ENCODE measurements around the gene RNASE3.
"Not testable (repeated sequence)": the region's sequence is repeated elsewhere in the genome, so short reads cannot be mapped to it uniquely, and the experiment has no call there.

The RNASE3 gene

GRCh38 chr14:20919038-20919756, 28.0 kb downstream of the RNASE3 start:
- H3K4me3 ChIP-seq (ENCODE audit: low read depth in 1 of 2, low read length in 2 of 2); H3K4me1 ChIP-seq (ENCODE audit: control insufficient read depth in 1 of 2, insufficient read depth in 2 of 2, low read length in 2 of 2); H3K27ac ChIP-seq (ENCODE audit: low read length); H3K36me3 ChIP-seq (ENCODE audit: control insufficient read depth in 1 of 2, insufficient read depth in 2 of 2, low read length in 2 of 2); H3K9me3 ChIP-seq (ENCODE audit: control insufficient read depth in 1 of 2, low read length in 2 of 2); H3K27me3 ChIP-seq (ENCODE audit: low read depth, low read length): not testable (repeated sequence)

DNA sequence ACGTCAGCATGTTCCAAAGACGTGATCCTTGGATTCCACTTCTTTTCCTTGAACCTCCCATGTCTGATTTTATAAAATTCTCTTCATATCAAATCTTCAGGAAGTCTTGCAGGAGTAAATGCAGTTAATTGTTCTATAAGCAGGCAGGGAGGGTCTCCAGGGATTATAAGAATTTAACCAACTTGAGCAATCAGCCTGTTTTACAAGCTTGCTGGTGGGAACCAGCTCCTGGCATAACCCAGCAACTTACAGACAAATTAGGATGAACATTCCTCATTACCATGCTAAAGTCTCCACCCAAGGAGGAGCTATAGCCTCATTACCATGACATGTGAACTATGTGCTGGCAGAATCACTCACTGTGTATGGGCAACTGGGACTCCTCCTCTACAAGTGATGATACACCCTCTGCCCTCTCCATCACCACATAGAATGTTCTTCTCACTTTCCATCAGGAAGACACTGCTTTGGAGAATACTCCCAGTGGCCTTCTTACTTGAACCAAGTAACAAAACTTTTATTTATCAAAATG, 32.6 kb downstream of the RNASE3 start:
- not testable (repeated sequence) for H3K4me3 ChIP-seq (ENCODE audit: low read depth in 1 of 2, low read length in 2 of 2); H3K27ac ChIP-seq (ENCODE audit: low read length); H3K36me3 ChIP-seq (ENCODE audit: control insufficient read depth in 1 of 2, insufficient read depth in 2 of 2, low read length in 2 of 2); H3K4me1 ChIP-seq (ENCODE audit: control insufficient read depth in 1 of 2, insufficient read depth in 2 of 2, low read length in 2 of 2); H3K27me3 ChIP-seq (ENCODE audit: low read depth, low read length); H3K9me3 ChIP-seq (ENCODE audit: control insufficient read depth in 1 of 2, low read length in 2 of 2)

- Histone ChIP-seq H3K4me1 (ENCODE audit: control insufficient read depth in 1 of 2, insufficient read depth in 2 of 2, low read length in 2 of 2) (no peaks in the 10 kb centered on the region), H3K36me3 (ENCODE audit: control insufficient read depth in 1 of 2, insufficient read depth in 2 of 2, low read length in 2 of 2) (no peaks in the 10 kb centered on the region), H3K4me3 (ENCODE audit: low read depth in 1 of 2, low read length in 2 of 2) (no peak overlapping the region)
These were observed 43.1 kb downstream of the RNASE3 start for GRCh38 chr14:20934148-20934762.

GRCh38 chr14:20935303-20935984, 44.3 kb downstream of the RNASE3 start:
- Histone ChIP-seq H3K9me3 (ENCODE audit: control insufficient read depth in 1 of 2, low read length in 2 of 2) (no peaks in the 10 kb centered on the region), H3K4me3 (ENCODE audit: low read depth in 1 of 2, low read length in 2 of 2) (no peak overlapping the region), H3K27me3 (ENCODE audit: low read depth, low read length) (no peaks in the 10 kb centered on the region), H3K27ac (ENCODE audit: low read length) (no peak overlapping the region), H3K4me1 (ENCODE audit: control insufficient read depth in 1 of 2, insufficient read depth in 2 of 2, low read length in 2 of 2) (no peaks in the 10 kb centered on the region), H3K36me3 (ENCODE audit: control insufficient read depth in 1 of 2, insufficient read depth in 2 of 2, low read length in 2 of 2) (no peaks in the 10 kb centered on the region)

More at GRCh38 chr14:20934148-20934762, 43.1 kb downstream of the RNASE3 start:
- Histone ChIP-seq H3K27me3 (ENCODE audit: low read depth, low read length) (no peaks in the 10 kb centered on the region), H3K27ac (ENCODE audit: low read length) (no peak overlapping the region), H3K9me3 (ENCODE audit: control insufficient read depth in 1 of 2, low read length in 2 of 2) (no peaks in the 10 kb centered on the region)
